ENCODE measurements around the gene ARSG.

- TF ChIP-seq NR4A1 (CRISPR knock-in tag; IDR thresholded peaks at IDR 0.05): no peak
- no peak for TF ChIP-seq NR4A1 (tag; IDR thresholded peaks at IDR 0.05)
- no peak for TF ChIP-seq CGGBP1 (CRISPR knock-in tag; IDR thresholded peaks at IDR 0.05)
- TF ChIP-seq ZNF740 (CRISPR knock-in tag; IDR thresholded peaks at IDR 0.05): no peak
- TF ChIP-seq ZNF740 (tag; IDR thresholded peaks at IDR 0.05): no peak
- TF ChIP-seq ZNF57 (CRISPR knock-in tag; IDR thresholded peaks at IDR 0.05): no peak
- TF ChIP-seq MYC (IDR thresholded peaks at IDR 0.05; ENCODE audit: low read depth, low read length): no peak
- no peak for TF ChIP-seq MYC (CRISPR knock-in tag; IDR thresholded peaks at IDR 0.05; ENCODE audit: borderline replicate concordance, low read depth)
- TF ChIP-seq FOS (IDR thresholded peaks at IDR 0.05; ENCODE audit: extremely low read depth, insufficient read length): no peak
- no peak for TF ChIP-seq ZFP36 (IDR thresholded peaks at IDR 0.05; ENCODE audit: low read depth, low read length, partially characterized antibody)
- TF ChIP-seq TBP (optimal IDR thresholded peaks at IDR 0.05; ENCODE audit: low read depth, low read length): no peak
- TF ChIP-seq CTCF (IDR thresholded peaks at IDR 0.05 in 2 of 3, conservative IDR thresholded peaks at IDR 0.05 in 1 of 3; ENCODE audit: insufficient read depth in 2 of 3, low read depth in 1 of 3, low read length in 3 of 3): no peak
- TF ChIP-seq SMARCB1 (IDR thresholded peaks at IDR 0.05; ENCODE audit: insufficient read length, low read depth): no peak
- no peak for TF ChIP-seq E2F1 (CRISPR knock-in tag; IDR thresholded peaks at IDR 0.05)
Observed at GRCh38 chr17:68379692-68380677, 88.7 kb downstream of the ARSG start.
